ENCODE measurements around the gene HSD17B11. TPM values are rescaled to one million over a fixed set of nuclear protein-coding genes. Genes with fewer than 3 reads are reported as not detected.
A peak's percentile ranks its signal among the peaks of the same experiment; 100 is the strongest.
"Not testable (repeated sequence)": the region's sequence is repeated elsewhere in the genome, so short reads cannot be mapped to it uniquely, and the experiment has no call there.

HSD17B11 gene
- polyA plus RNA-seq, 1 donor from 2014 or later, result 2.2 TPM

DNA sequence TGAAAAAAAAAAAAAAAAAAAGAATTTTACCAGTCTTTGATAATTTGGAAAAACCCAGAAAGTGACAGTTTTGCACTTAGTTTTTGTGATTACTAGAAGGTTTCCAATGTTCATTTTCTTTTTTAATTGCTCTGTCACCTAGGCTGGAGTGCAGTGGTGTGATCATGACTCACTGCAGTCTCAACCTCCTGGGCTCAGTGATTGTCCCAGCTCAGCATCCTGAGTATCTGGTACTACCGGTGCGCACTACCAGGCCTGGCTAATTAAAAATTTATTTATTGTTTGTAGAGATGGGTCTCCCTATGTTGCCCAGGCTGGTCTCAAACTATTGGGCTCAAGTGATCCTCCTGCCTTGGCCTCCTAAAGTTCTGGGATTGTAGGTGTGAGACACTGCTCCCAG, 34.7 kb upstream of the HSD17B11 start:
- no peaks in the 10 kb centered on the region for H3K27me3 ChIP-seq (ENCODE audit: insufficient read depth, low read depth, low read length)
- H3K4me2 ChIP-seq (ENCODE audit: low read length), result no peak overlapping the region
- no peak overlapping the region for H3K4me3 ChIP-seq (ENCODE audit: low read length)
- H3K27ac ChIP-seq (ENCODE audit: low read length), result no peak overlapping the region
- H4K20me1 ChIP-seq (ENCODE audit: insufficient read depth), result no peaks in the 10 kb centered on the region
- TF ChIP-seq SMC3 (conservative IDR thresholded peaks at IDR 0.05; ENCODE audit: poor library complexity) (no peak), RAD21 (conservative IDR thresholded peaks at IDR 0.05) (no peak), EZH2 (IDR thresholded peaks at IDR 0.05; ENCODE audit: borderline replicate concordance, insufficient read depth, low read length, poor library complexity, severe bottlenecking) (no peak)
- TF ChIP-seq, protein P1, sequence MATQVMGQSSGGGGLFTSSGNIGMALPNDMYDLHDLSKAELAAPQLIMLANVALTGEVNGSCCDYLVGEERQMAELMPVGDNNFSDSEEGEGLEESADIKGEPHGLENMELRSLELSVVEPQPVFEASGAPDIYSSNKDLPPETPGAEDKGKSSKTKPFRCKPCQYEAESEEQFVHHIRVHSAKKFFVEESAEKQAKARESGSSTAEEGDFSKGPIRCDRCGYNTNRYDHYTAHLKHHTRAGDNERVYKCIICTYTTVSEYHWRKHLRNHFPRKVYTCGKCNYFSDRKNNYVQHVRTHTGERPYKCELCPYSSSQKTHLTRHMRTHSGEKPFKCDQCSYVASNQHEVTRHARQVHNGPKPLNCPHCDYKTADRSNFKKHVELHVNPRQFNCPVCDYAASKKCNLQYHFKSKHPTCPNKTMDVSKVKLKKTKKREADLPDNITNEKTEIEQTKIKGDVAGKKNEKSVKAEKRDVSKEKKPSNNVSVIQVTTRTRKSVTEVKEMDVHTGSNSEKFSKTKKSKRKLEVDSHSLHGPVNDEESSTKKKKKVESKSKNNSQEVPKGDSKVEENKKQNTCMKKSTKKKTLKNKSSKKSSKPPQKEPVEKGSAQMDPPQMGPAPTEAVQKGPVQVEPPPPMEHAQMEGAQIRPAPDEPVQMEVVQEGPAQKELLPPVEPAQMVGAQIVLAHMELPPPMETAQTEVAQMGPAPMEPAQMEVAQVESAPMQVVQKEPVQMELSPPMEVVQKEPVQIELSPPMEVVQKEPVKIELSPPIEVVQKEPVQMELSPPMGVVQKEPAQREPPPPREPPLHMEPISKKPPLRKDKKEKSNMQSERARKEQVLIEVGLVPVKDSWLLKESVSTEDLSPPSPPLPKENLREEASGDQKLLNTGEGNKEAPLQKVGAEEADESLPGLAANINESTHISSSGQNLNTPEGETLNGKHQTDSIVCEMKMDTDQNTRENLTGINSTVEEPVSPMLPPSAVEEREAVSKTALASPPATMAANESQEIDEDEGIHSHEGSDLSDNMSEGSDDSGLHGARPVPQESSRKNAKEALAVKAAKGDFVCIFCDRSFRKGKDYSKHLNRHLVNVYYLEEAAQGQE (IDR thresholded peaks at IDR 0.05; ENCODE audit: borderline replicate concordance), result no peak
- no peaks in the 10 kb centered on the region for H3K36me3 ChIP-seq (ENCODE audit: insufficient read depth, low read length)
- H3K9ac ChIP-seq (ENCODE audit: low read length), result no peak overlapping the region
- H2AFZ ChIP-seq (ENCODE audit: low read depth, low read length), result no peak overlapping the region
- peaks cover 32% of the 10 kb centered on the region for H3K79me2 ChIP-seq (replicated peaks; ENCODE audit: insufficient read depth, low read length)
- H3F3A ChIP-seq (ENCODE audit: insufficient read depth, low read length, poor library complexity, severe bottlenecking), result no peaks in the 10 kb centered on the region
- H3K9me2 ChIP-seq (ENCODE audit: insufficient read depth, low read length), result no peaks in the 10 kb centered on the region
- H3K9me3 ChIP-seq (ENCODE audit: low read length), result no peaks in the 10 kb centered on the region

DNA sequence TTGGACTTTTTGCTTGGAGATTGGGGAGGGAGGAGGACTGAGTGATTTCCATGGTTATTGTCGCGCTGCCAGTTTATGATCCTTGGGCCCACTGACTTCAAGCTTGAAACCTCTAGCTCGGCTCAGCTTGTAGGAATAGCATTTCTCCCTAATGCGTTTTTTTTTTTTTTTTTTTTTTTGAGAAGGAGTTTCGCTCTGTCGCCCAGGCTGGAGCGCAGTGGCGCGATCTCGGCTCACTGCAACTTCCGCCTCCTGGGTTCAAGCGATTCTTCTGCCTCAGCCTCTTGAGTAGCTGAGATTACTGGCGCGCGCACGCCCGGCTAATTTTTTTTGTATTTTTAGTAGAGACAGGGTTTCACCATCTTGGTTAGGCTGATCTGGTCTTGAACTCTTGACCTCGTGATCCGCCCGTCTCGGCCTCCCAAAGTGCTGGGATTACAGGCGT, 33.1 kb upstream of the HSD17B11 start:
- not testable (repeated sequence) for H2AFZ ChIP-seq (ENCODE audit: low read depth, low read length); H3F3A ChIP-seq (ENCODE audit: insufficient read depth, low read length, poor library complexity, severe bottlenecking); H3K27me3 ChIP-seq (ENCODE audit: insufficient read depth, low read depth, low read length); H3K36me3 ChIP-seq (ENCODE audit: insufficient read depth, low read length); H3K9me3 ChIP-seq (ENCODE audit: low read length); H3K27ac ChIP-seq (ENCODE audit: low read length); H3K9me2 ChIP-seq (ENCODE audit: insufficient read depth, low read length); H3K9ac ChIP-seq (ENCODE audit: low read length); H4K20me1 ChIP-seq (ENCODE audit: insufficient read depth)
- Histone ChIP-seq H3K4me3 (ENCODE audit: low read length) (peak overlapping the region; percentile 81), H3K79me2 (replicated peaks; ENCODE audit: insufficient read depth, low read length) (peaks cover 32% of the 10 kb centered on the region), H3K4me2 (ENCODE audit: low read length) (peak overlapping the region; percentile 72)

DNA sequence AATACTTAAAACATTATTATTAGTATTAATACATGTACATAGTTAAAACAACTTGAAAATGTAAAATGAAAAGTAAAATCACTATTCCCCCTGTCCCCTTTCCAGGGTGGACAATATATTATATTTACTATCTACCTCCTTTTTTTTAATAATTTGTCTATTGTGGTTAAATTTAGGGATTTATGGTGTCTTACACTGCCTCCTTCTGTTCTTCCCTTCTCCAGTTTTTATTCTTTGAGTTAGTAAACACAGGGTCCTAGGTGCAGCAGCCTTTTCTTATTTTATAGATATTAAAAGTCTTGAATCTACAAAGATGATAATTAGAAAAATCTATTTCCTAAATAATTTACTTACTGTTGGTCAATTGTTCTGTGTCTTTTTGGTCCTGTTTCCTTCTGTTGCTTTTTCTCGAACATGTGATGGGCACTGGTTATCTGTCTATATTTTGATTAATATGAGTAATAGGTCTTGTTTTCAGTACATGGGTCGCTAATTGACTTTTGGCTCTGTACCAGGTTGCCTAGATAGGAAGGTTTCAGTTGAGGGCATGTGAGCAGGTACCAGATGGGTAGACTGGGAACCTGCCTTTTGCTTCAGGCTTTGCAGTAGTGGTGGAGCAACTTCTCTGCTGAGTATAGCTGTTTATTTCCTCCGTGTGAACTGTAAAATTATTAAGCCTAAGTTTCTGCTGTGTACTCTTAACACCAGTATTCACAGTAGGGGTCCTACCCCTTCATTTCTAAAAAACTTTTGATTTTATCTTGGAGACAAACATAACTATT, 32.5 kb upstream of the HSD17B11 start:
- Histone ChIP-seq H3K36me3 (ENCODE audit: insufficient read depth, low read length) (no peaks in the 10 kb centered on the region), H4K20me1 (ENCODE audit: insufficient read depth) (no peaks in the 10 kb centered on the region), H3K27me3 (ENCODE audit: insufficient read depth, low read depth, low read length) (no peaks in the 10 kb centered on the region), H3K9me3 (ENCODE audit: low read length) (no peaks in the 10 kb centered on the region), H3K4me2 (ENCODE audit: low read length) (peak overlapping the region; percentile 72), H3F3A (ENCODE audit: insufficient read depth, low read length, poor library complexity, severe bottlenecking) (no peaks in the 10 kb centered on the region), H3K79me2 (replicated peaks; ENCODE audit: insufficient read depth, low read length) (peaks cover 32% of the 10 kb centered on the region), H3K9me2 (ENCODE audit: insufficient read depth, low read length) (no peaks in the 10 kb centered on the region), H2AFZ (ENCODE audit: low read depth, low read length) (peak overlapping the region; percentile 91), H3K27ac (ENCODE audit: low read length) (no peak overlapping the region), H3K9ac (ENCODE audit: low read length) (peak overlapping the region; percentile 77), H3K4me3 (ENCODE audit: low read length) (peak overlapping the region; percentile 81)
- TF ChIP-seq EZH2 (IDR thresholded peaks at IDR 0.05; ENCODE audit: borderline replicate concordance, insufficient read depth, low read length, poor library complexity, severe bottlenecking) (no peak), EP300 (conservative IDR thresholded peaks at IDR 0.05; ENCODE audit: poor library complexity, severe bottlenecking) (no peak), TAF1 (IDR thresholded peaks at IDR 0.05; ENCODE audit: low read depth) (no peak), SMC3 (conservative IDR thresholded peaks at IDR 0.05; ENCODE audit: poor library complexity) (no peak), POLR2AphosphoS5 (IDR thresholded peaks at IDR 0.05) (no peak), MXI1 (conservative IDR thresholded peaks at IDR 0.05; ENCODE audit: poor library complexity, severe bottlenecking) (no peak), RAD21 (conservative IDR thresholded peaks at IDR 0.05) (no peak)
- TF ChIP-seq, protein P1 (IDR thresholded peaks at IDR 0.05; ENCODE audit: borderline replicate concordance), result no peak
- TF ChIP-seq, protein P2, sequence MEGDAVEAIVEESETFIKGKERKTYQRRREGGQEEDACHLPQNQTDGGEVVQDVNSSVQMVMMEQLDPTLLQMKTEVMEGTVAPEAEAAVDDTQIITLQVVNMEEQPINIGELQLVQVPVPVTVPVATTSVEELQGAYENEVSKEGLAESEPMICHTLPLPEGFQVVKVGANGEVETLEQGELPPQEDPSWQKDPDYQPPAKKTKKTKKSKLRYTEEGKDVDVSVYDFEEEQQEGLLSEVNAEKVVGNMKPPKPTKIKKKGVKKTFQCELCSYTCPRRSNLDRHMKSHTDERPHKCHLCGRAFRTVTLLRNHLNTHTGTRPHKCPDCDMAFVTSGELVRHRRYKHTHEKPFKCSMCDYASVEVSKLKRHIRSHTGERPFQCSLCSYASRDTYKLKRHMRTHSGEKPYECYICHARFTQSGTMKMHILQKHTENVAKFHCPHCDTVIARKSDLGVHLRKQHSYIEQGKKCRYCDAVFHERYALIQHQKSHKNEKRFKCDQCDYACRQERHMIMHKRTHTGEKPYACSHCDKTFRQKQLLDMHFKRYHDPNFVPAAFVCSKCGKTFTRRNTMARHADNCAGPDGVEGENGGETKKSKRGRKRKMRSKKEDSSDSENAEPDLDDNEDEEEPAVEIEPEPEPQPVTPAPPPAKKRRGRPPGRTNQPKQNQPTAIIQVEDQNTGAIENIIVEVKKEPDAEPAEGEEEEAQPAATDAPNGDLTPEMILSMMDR (IDR thresholded peaks at IDR 0.05; ENCODE audit: poor library complexity, severe bottlenecking), result no peak
